A673 (cell line): ENCODE results near the gene FLYWCH1.

Experiments
- CTCF ChIP-seq: fragments of 300-800, 200-600 bp; sonication (generic); conservative IDR thresholded peaks from 2 replicates; pipeline ENCODE4 v1.5.1; 2017; ENCODE audit warnings: low read depth, mild to moderate bottlenecking, antibody characterized with exemption, low read length, moderate library complexity, mixed read lengths
- EZH2 ChIP-seq: fragments of 200-600 bp; sonication (generic); IDR thresholded peaks from 2 replicates; pipeline ENCODE4 v1.6.1; 2017; ENCODE audit warnings: borderline replicate concordance, low read depth, mild to moderate bottlenecking, mixed read lengths, antibody characterized with exemption, low read length; ENCODE audit not compliant: poor library complexity, severe bottlenecking

- TF ChIP-seq CTCF (no peak), EZH2 (no peak)
Measured at GRCh38 chr16:2946649-2947048, 34.9 kb downstream of the FLYWCH1 start.
